ENCODE results near the gene SDK2.
A peak's percentile ranks its signal among the peaks of the same experiment; 100 is the strongest.

Gene SDK2

DNA sequence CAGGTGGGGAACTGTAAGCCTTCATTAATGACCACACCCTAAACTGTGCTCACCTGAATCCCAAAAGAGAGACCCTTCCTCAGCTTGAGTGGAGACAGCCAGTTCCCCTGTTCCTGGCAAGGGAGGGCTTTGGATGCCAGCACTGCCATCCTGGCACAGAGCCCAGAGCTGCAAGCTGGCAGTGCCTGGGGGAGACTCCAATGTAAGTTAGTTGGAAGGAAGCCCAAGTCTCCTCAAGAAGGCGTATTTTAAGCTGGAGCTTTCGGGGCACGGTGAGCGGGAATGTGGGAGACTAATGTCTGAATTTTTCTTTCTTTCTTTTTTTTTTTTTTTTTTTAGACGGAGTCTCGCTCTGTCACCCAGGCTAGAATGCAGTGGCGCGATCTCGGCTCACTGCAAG lies 337.1 kb downstream of the SDK2 start:
- DNase-seq (ENCODE audit: low read depth, low spot score), result no peak

DNA sequence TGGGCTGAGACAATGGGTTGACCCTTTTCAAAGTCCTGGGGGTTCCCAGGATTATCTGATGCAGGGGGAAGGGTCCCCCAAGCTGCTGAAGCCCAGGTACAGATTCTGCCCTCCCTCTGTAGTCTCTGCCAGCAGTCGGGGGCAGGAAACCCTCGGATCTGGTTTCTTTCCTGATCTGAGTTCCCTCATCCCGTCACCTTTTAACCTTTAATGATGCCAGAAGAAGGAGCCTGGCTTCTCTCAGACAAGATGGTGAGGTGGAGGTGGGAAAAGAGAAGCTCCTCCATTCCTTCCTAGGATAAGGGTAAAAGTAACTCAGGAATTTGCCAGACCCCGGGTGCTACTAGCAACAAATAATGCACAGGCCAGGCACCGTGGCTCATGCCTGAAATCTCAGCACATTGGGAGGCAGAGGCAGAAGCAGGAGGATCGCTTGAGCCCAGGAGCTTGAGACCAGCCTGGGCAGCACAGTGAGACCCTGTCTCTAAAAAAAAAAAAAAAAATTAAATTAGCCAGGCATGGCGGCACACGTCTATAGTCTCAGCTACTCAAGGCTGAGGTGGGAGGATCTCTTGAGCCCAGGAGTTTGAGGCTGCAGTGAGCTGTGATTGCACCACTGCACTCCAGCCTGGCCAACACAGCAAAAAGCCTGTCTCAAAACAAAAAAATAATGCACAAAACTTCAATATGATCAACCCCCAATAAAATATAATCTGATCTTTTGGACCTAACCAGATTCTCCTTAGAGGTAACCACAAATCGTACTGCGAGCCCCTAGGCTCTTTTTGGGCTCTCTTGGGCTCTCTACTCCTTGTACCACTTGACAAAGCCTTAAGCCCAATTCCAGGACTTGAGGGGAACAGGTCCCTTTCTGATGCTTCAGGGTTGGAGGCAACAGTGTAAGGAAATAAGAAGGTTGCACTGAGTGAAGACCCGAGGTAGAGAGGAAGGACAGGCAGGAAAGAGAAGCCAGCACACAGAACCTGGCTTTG lies 338.1 kb downstream of the SDK2 start:
- DNase-seq (ENCODE audit: low read depth, low spot score), result peak; percentile 68

DNA sequence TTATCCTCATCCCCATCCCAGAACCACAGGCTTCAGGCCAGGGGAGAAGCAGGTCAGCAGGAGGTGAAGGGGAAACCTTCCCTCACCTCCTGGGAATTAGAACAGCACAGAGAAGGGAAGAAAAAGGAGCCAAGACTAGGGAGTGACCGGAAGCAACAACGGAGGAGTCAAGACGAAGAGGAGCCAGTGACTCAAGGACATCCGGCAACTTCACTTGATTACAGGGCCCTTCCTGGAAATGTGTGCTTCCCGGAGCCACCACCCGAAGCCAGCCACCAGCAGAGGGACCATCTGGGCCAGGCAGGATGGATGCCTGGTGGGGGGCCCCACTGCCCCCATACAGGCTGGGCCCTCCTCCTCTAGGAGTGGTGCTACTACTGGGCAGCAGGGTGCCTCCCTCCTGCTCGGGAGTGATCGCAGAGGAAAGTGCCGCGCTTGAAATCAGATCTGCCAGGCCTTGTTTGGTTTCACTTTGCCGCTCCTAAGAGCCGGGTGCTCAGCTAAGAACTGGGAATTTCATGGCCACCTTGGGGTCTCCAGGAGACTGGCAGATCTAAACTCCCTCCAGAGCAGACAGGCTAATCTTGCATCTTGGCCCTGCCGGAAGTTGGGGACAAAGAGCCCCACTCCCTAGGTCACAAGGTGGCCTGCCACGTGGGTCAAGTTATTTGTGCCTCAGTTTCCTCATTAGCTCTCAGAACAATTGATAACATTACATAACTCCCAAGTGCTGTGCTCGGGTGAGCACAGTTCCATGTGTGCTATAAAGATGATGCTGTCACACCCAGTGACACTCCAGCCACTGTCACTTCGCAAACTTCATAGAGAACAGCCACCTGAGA lies 339.1 kb downstream of the SDK2 start:
- DNase-seq (ENCODE audit: low read depth, low spot score), result peak; percentile 80

DNA sequence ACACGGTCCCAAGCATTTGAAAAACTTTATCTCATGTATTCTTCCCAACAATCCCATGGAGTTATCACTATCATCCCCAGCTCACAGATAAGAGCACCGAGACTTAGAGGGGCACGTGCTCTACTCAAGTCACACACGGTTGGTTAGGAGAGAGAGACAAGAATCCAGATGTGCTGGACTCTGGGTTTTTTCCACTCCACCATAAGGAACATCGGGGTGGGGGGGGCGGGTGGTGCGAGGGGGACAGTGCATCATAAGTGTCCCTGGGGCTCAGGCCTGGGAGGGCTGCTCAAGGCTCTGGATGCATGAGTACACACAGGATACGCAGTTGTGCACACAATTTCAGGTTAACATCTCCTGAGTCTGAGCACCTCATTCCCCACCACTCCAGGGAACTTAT lies 339.8 kb downstream of the SDK2 start:
- DNase-seq (ENCODE audit: low read depth, low spot score), result no peak

DNA sequence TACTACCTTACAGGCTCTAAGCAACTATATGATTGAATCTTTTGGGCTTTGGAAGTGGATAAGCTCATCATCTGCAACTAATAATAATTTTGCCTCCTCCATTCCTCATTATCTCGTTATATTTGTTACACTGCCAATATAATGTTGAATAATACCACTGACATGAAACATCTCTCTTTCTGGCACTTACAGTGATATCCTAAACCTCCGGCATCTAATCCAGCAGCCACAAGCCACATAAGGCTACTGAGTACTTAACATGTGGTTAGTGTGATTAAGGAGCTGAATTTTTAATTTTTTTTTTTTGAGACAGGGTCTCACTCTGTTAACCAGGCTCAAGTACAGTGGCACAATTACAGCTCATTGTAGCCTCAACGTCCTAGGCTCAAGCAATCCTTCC lies 342.1 kb downstream of the SDK2 start:
- no peak for DNase-seq (ENCODE audit: low read depth, low spot score)

DNA sequence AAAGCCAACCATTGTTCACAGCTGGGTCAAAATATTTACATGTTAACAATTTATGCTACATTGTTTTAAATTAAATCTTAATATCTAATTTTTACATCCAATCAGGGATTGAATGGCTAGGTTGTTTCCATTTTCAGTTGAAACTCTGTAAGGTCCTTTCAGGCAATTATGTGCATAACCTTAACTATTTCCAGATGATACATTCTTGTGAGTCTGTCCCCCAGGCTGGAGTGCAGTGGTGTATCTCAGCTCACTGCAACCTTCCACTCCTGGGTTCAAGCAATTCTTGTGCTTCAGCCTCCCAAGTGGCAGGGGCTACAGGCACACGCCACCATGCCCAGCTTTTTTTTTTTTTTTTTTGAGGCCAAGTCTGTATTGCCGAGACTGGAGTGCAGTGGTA lies 342.9 kb downstream of the SDK2 start:
- no peak for DNase-seq (ENCODE audit: low read depth, low spot score)

DNA sequence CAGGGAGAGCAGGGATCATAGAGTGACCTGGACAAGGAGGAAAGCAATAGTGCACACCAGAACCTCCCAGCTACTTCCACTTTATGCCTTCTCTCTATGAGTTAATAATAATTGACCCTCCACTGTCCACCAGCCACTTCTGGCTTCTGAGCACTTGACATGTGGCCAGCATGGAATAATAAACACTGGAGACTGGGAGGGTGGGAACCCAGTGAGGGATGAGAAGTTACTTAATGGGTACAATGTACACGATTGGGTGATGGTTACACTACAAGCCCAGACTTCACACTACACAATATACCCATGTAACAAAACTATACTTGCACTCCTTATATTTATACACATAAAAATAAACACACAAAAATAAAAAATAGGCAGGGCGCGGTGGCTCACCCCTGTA lies 343.9 kb downstream of the SDK2 start:
- no peak for DNase-seq (ENCODE audit: low read depth, low spot score)

DNA sequence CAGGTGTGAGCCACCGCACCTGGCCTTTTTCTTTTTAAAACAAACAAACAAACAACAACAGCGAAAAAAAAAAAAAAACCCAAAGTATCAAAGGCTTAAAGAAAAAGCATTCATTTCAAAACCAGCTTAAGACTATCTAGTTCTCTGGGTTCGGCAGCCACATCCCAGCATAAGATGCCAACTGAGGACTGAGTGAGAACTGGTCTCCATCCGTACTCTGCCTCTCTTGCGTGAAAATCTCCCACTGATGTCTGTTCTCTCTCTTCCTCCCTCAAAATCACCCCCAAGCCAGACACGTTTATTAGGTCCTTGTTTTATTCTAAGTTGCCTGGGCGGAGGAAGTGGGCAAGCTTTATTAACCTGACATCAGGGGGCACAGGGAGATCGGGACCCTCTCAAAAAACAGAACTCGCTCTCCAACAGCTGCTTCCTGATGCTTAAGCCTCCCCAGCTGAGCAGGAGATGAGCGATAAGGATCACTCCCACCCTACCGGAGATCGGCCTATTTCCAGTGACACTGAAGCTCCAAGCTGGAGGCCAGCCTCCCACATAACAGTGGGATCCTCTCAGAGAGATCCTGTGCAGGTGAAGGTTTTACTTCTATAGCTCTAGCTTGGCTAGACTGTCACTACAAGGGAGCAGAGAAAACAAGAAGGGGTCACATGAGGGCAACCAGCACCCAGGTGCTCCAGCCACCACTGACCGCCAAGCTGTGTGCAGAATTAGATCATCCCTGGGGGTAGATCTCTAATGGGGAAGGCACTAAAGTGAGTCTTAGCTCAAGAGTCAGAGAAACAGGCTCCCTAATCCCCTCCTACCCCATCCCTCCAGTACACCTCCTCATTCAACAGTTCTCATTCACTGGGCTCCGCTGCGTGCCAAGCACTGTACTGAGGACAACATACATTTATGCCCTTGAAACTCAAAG lies 346.0 kb downstream of the SDK2 start:
- DNase-seq (ENCODE audit: low read depth, low spot score), result no peak

DNA sequence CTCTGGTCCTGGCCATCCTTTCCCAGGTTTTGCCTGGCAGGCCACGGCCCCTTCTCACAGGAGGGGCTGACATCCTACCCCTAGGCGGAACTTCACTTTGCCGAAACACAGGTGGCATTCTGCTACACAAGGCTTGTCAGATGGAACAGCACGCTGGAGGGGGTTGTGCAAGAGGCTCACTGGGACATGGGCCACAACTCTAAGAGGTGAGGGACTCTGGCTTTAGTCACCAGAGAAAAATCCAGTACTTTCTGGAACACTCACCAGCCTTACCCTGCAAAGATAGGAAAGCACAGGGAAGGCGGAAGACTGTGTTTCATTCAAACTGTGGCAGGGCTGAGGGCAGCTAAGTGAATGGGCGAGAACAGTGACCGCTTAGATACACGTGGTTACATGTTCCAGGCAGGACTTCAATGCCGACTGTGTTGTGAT lies 350.7 kb downstream of the SDK2 start:
- no peak for DNase-seq (ENCODE audit: low read depth, low spot score)

DNA sequence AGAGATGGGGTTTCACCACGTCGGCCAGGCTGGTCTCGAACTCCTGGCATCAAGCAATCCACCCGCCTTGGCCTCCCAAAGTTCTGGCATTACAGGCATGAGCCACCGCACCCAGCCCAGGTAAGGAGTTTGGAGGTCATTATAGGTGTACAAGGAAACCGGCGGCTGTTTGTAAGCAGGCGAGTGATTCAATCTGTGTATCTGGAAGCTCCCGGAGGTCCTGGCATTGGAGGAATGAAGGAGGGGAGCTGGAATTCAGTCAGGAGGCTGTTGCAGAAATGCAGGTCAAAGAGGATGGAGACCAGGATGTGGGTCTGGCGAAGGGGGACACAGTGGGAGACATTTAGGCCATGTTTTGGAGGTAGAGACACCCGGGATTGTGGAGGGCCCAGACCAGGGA lies 351.2 kb downstream of the SDK2 start:
- no peak for DNase-seq (ENCODE audit: low read depth, low spot score)

DNA sequence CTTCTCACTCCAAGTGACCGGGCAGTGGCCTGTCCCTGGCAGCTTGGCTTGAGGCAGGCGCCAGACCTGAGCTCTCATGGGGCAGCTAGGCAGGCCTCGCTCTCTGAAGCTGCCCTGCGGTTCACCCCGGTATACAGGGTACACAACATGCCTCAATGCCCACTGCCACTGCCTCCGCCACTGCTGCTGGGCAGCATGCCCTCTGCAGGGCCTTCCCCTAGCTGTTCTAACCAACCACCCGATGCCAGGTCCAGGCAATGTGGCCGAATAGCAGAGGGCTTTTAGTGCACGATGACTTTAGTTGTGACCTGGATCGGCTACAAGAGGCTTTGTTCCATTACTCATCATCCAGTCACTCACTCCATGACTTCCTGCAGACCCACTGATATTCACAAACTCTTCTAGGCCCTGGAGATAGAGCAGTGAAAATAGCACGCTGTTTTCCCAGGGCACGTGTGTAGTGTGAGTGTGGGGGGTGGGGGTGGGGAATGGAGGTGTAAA lies 352.2 kb downstream of the SDK2 start:
- DNase-seq (ENCODE audit: low read depth, low spot score), result no peak

DNA sequence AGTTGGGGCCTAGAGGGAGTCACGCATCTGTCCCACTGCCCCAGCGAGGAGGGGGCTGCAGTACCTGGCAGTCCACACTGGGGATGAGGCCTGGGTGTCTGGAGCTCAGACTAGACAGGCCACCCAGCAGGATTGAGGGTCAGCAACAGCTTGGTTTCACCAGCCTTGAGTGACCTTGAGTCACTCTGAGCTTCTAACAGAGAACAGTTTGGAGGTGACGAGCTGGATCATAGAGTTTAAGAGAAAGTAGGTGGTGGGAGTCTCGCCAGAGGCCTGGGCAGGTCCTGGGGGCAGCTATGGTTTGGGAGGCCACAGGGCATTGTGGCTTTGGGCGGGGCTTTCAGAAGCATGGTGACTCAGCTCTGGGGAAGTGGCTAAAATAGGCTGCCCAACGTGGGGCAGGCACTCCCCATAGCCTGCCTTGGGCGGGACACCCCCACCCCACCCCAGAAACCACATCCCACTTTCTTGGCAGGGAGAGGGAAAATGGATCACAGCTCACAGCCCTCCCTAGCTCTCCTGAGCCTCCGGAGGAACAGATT lies 352.9 kb downstream of the SDK2 start:
- no peak for DNase-seq (ENCODE audit: low read depth, low spot score)

DNA sequence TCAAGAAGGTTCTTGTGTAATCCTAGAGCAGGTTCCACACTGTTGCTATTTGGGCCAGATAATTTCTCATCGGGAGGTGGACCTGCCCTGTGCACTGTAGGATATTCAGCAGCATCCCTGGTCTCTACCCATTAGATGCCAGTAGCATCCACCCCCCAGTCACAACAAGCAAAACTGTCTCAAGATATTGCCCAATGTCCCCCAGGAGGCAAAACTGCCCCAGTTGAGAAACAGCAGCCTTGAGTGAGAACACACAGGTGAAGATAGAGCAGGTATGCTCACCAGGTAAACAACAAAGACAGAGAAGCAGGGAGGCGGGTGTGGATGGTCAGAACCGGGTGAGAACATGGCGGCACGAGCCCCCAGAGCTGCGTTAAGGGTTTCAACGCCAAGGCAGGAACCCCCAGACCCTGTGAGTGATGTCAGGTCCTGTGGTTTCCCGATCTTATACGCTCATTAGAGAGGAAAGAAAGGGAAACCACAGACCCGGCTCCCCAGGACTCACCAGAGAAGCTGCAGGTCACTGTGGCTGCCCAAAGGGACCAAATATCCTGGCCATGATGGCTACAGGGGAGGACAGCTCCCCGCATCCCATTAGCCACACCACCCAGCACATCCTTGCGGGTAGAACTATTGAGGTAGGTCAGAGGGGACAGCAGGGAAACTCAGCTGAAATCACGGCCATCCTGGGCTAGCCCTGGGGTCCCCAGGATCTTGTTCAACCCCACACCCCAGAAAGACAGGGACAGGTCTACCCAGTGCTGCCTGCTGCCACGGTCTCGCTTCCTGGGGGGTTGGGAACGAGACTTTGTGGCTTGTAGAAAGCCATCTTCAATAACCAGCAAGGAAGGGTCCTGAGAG lies 353.6 kb downstream of the SDK2 start:
- no peak for DNase-seq (ENCODE audit: low read depth, low spot score)

DNA sequence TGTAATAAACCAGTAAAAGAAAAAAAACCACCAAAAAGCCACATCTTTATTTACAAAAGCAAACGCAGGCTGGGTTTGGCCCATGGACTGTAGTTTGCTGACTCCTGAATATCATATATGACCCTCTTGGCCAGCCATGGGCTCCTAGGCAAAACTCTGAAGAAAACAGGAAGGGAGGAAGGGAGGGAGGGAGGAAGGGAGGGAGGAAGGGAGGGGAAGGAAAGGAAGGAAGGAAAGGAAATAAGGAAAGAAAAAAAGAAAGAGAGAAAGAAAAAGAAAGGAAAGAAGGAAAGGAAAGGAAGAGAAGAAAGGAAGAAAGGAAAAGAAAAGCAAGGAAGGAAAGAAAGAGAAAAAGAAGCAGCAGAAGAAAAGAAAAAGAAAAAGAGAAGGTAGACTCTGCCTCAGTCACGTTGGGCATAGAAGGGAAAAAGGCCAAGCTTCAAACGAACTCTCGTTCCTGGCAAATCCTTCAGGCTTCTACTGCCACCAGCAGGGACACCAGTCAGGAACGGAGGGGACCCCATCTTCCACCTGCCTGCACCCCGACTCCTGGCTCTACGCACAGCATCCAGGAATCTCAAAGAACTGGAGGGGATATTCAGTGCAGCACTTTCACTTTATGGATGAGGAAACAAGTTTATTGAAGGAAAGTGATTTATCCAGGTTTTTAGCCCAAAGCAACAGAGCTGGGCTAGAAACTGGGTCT lies 354.5 kb downstream of the SDK2 start:
- DNase-seq (ENCODE audit: low read depth, low spot score), result no peak

DNA sequence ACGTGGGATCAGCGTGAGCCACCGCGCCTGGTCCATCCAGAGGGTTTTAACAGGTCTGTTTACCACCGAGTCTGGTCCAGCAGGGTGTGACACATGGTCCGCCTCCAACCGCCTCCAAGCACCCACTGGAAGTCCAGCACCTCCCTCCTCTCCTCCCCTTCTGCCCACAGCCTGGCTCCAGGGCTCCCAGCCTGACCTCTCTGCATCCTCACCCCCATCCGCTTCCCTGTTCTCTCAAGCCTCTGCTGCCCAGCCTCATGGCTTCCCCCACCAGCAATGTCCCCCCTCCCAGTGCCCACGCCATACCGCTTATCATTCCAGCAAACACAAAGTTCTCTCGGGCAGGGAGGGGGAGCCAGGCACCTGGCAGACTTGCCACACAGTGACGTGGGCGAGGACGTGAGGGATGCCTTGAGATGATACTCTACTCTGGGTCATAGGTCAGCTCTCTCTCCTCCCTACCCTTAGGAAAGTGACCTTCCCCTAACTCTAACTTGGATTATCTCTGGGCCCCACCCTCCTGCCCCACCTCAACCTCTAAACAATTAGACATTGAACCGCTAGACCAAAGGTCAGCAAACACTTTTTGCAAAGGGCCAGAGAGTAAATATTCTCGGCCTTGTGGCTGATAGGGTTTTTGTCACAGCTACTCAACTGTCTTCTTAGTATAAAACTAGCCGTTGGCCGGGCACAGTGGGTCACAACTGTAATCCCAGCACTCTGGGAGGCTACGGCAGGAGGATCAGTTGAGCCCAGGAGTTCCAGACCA lies 355.5 kb downstream of the SDK2 start:
- no peak for DNase-seq (ENCODE audit: low read depth, low spot score)

DNA sequence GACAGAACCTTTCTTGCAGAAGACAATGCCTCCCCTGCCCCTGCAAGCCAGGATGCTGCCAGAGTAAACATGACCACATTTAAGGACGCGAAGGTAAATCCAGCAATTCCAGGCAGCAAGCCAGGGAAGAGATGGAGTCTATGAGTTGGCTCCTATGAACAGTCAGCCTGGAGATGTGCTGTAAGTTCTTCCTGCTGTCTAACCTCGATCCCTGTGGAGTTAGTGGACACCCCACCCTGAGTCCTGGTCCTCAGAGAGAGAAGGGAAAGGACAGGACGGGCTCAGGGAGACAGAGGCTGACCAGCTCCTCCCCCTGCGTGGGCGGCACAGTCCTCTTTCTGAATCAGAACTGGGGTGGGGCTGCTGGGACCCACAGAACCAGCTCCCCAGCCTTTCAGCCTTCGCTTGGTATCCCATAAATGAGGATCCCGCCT lies 357.4 kb downstream of the SDK2 start:
- DNase-seq (ENCODE audit: low read depth, low spot score), result no peak

DNA sequence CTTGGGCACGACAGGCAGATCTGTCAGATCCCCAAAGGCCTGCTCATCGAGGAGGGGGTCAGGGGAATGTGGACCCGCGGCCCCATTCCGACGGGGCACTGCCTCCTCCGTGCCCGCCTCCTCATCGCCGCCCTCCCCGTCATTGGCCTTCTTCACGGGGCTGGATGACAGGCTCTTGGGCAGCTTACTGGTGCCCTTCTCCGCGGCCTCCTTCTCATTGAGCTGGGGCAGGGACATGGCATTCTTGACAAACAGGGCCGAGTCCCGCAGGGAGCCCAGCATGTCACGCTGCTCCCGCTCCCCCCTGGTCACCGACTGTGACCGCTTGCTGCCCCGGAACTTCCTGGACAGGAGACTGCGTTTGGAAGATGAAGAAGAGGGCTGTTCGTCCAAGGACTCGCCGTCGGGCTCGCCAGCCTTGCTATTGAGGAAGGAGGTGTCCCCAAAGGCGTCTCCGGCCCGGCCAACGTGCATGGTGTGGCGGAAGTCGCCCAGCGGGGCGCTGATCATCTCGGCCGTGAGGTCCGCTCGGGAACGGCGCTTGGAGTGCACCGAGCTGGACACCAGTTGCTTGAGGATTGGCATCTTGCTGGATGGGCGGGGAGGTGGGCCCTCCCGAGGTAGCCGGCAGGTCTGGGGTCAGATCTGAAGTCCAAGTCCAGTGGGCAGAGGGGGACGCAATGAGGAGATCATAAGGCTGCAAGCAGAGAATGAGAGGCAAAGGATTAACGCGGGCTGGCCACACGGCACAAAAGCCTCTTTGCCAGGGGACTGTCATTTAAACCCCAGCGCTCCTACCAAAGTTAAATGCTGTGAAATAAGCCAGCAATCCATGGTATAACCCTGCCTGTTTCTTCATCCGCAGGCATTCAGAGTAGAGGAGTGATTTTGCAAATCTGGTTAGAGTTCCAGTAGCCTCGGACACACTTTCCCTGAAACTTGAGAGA lies 358.1 kb downstream of the SDK2 start:
- DNase-seq (ENCODE audit: low read depth, low spot score), result no peak

DNA sequence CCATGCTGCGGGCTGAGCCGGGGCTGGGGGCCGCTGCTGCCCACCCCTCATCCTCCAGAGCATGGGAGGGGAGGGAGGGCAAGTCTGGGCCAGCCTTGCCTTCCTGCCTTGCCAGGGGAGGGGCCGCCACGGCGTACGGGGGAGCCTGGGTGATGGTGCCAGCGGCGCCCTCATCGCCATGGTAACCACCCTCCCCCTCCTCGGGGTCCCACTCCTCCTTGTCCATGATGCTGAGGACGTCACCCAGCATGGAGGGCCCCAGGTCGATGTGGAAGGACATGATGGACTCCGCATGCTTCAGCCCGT lies 358.7 kb downstream of the SDK2 start:
- DNase-seq (ENCODE audit: low read depth, low spot score), result no peak
